ENCODE data around the gene OSTF1.

DNA sequence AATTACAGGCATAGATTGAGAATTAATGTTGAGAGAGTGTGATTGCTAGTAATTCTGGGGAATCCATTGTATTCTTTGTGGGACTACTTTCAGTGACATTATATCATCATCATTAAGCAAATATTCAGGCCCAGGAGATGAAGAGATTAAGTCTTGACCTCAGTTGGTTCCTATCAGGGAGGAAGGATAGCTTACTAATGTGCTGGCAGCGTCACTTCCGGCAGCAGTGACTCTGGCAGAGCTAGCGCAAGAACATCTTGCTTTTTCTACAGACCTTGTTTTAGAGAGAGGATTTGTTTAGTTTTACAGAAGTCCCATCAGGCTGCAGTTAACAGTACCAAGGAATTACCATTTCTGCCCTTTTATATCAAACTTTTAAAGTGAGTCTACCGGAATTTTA lies 20.3 kb downstream of the OSTF1 start:
- TF ChIP-seq, protein P1, sequence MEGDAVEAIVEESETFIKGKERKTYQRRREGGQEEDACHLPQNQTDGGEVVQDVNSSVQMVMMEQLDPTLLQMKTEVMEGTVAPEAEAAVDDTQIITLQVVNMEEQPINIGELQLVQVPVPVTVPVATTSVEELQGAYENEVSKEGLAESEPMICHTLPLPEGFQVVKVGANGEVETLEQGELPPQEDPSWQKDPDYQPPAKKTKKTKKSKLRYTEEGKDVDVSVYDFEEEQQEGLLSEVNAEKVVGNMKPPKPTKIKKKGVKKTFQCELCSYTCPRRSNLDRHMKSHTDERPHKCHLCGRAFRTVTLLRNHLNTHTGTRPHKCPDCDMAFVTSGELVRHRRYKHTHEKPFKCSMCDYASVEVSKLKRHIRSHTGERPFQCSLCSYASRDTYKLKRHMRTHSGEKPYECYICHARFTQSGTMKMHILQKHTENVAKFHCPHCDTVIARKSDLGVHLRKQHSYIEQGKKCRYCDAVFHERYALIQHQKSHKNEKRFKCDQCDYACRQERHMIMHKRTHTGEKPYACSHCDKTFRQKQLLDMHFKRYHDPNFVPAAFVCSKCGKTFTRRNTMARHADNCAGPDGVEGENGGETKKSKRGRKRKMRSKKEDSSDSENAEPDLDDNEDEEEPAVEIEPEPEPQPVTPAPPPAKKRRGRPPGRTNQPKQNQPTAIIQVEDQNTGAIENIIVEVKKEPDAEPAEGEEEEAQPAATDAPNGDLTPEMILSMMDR (conservative IDR thresholded peaks at IDR 0.05; ENCODE audit: low read length): no peak
- TF ChIP-seq EZH2phosphoT487 (IDR thresholded peaks at IDR 0.05; ENCODE audit: borderline replicate concordance, low read depth, low read length): no peak

Data from OCI-LY7 (cell line).